GM12891 (cell line): ENCODE results near the gene GRAMD1A.

Experiments
- DNase-seq: peaks from one replicate; pipeline ENCODE4 v3.0.0; 2011; ENCODE audit warnings: low spot score; ENCODE audit not compliant: insufficient read length
- FAIRE-seq: peaks from 2 replicates; lab custom pipeline; 2011; peaks lifted over from hg19 to GRCh38; lab: Jason Lieb, UNC
- PAX5 ChIP-seq: IDR thresholded peaks from 2 replicates; pipeline ENCODE4 v1.6.1; 2011; ENCODE audit warnings: low read length, moderate library complexity, mild to moderate bottlenecking; ENCODE audit not compliant: insufficient read depth, severe bottlenecking
- POLR2A ChIP-seq: IDR thresholded peaks from 2 replicates; pipeline ENCODE4 v1.6.1; 2011; ENCODE audit warnings: low read depth, low read length, control low read depth
- POLR2AphosphoS5 ChIP-seq: IDR thresholded peaks from 2 replicates; pipeline ENCODE4 v1.6.1; 2011; ENCODE audit warnings: low read depth, low read length, control low read depth
- POU2F2 ChIP-seq: IDR thresholded peaks from 2 replicates; pipeline ENCODE4 v1.6.1; 2011; ENCODE audit warnings: low read depth, mild to moderate bottlenecking, control low read depth, low read length, moderate library complexity
- SPI1 ChIP-seq: IDR thresholded peaks from 2 replicates; pipeline ENCODE4 v1.6.1; 2011; ENCODE audit warnings: low read depth, low read length, control low read depth
- TAF1 ChIP-seq: IDR thresholded peaks from 2 replicates; pipeline ENCODE4 v1.6.1; 2011; ENCODE audit warnings: low read depth, low read length, control low read depth

Gene GRAMD1A

DNA sequence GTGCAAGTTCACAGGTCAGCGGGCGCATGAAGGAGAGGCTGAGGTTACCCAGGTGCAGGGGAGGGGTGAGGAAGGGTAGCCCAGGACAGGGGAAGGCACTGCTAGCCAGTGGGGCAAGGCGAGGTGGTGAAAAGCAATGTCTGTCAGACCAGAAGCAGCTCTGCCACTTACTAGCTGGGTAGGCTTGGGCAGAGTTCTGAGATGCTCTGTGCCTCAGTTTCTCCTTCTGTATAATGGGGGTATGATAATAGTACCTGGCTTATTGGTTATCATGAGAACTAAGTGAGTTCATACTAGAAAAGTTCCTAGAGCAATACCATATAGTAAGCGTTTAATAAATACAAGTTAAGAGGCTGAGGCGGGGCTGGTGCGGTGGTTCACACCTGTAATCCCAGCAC lies 15.8 kb downstream of the GRAMD1A start:
- FAIRE-seq (no peak), DNase-seq (no peak)
- TF ChIP-seq POLR2AphosphoS5 (no peak), POU2F2 (no peak), PAX5 (no peak), TAF1 (no peak), SPI1 (no peak), POLR2A (no peak)

DNA sequence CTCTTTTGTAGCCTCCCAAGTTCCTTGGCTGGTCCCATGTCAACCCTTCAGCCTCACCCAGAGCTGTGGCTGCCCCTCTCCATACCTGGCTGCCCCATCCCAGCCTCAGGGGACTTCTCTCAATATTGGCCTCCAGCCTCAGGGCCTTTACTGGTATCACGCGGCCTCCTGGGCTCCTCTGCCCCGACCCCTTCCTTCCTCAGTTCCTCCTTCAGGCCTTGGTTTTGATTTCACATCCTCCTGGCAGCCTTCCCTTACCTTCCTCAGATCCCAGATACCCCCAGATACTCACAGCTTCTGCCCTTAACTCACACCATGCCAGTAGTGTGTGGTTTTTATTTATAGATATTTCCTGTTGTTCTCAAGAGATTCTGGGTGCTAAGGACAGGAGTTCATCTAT lies 17.4 kb downstream of the GRAMD1A start:
- DNase-seq (no peak), FAIRE-seq (no peak)
- no peak for TF ChIP-seq POU2F2
- no peak for TF ChIP-seq POLR2AphosphoS5
- TF ChIP-seq TAF1: no peak
- no peak for TF ChIP-seq SPI1
- TF ChIP-seq POLR2A: no peak
- TF ChIP-seq PAX5: no peak

DNA sequence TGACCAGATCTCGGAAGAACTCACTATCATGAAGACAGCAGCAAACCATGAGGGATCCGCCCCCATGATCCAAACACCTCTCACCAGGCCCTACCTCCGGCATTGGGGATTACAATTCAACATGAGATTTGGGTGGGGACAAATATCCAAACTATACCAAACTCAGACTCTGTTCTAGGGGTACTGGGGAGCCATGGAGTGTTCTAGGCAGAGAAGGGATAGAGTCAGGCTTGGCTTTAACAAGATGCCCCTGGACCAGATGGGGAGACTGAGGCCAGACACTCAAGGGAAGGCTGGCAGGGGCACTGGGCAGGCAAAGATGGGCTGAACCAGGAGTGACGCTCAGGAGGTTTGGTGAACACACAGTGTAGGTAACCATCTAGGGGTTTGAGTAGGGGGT lies 18.3 kb downstream of the GRAMD1A start:
- TF ChIP-seq POLR2A (no peak), PAX5 (no peak), POLR2AphosphoS5 (no peak), SPI1 (no peak), TAF1 (no peak), POU2F2 (no peak)
- no peak for DNase-seq
- FAIRE-seq: no peak

DNA sequence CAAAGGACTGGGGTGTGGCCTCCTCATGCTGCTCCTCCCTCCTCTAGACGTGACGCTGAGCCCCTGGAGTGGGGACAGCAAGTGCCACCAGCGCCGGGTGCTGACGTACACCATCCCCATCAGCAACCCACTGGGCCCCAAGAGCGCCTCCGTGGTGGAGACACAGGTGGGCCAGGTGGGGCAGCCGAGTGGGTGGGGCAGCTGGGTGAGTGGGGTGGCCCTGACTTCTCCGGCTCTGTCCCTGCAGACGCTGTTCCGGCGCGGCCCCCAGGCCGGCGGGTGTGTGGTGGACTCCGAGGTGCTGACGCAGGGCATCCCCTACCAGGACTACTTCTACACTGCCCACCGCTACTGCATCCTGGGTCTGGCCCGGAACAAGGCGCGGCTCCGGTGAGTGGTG lies 19.0 kb downstream of the GRAMD1A start:
- FAIRE-seq (no peak), DNase-seq (no peak)
- TF ChIP-seq TAF1: no peak
- no peak for TF ChIP-seq SPI1
- no peak for TF ChIP-seq POLR2AphosphoS5
- TF ChIP-seq PAX5: no peak
- no peak for TF ChIP-seq POU2F2
- TF ChIP-seq POLR2A: no peak

DNA sequence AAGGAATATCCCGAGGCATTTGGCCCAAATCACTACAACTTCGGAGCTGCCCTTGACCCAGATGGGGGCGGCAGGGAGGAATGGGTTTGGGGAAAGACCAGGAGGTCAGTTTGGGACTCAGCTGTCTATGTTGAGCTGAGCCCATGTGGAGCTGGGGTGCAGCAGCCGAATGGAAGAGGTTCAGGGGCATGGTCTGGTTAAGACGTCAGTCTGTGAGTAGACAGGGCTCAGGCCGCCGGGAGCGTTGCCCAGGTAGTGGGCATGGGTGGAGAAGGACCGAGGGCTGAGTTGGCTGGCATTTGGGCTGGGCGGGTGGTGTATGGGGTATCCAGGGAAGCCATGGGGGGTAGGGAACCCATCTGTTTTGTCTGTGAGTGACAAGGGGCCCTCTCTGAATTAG lies 20.9 kb downstream of the GRAMD1A start:
- DNase-seq (no peak), FAIRE-seq (no peak)
- TF ChIP-seq PAX5: no peak
- TF ChIP-seq POLR2AphosphoS5: no peak
- no peak for TF ChIP-seq POLR2A
- no peak for TF ChIP-seq TAF1
- TF ChIP-seq SPI1: no peak
- no peak for TF ChIP-seq POU2F2

DNA sequence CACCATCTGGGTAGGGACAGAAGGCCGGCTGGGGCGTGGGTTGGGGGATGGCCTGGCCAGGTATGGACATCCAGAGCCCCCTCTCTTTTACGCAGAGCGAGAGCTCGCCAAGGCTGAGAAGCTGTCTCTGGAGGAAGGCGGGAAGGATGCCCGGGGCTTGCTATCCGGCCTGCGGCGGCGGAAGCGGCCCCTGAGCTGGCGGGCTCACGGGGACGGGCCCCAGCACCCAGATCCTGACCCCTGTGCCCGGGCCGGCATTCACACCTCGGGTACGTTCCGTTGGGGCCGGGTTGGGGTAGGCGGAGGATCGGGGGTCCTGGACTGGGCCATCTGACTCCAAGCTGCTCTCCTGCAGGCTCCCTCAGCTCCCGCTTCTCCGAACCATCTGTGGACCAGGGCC lies 21.5 kb downstream of the GRAMD1A start:
- TF ChIP-seq PAX5 (no peak), POLR2AphosphoS5 (no peak), POLR2A (no peak), TAF1 (no peak), SPI1 (no peak)
- FAIRE-seq: no peak
- no peak for DNase-seq

DNA sequence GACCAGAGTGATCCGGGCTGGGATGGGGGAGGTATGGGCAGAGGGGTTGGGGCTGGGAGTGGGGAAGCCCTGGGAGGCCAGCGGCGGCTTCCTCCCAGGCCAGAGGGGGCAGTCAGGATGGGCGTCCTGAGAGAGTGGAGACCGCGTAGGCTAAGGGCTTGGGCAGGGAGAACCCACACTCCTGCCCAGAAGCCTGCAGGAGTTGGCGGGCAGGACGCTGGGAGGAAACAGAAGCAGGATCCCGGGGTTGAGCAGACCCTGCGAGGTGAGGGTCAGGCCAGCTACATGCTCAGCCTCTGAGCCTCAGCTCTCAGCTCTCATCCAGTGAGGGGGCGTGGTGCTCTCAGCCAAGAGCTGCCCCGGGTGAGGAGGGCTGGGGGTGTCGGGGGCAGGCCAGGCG lies 22.3 kb downstream of the GRAMD1A start:
- TF ChIP-seq POLR2AphosphoS5: no peak
- TF ChIP-seq POLR2A: no peak
- TF ChIP-seq POU2F2: no peak
- TF ChIP-seq TAF1: no peak
- TF ChIP-seq SPI1: no peak
- no peak for TF ChIP-seq PAX5
- DNase-seq (no peak), FAIRE-seq (no peak)

DNA sequence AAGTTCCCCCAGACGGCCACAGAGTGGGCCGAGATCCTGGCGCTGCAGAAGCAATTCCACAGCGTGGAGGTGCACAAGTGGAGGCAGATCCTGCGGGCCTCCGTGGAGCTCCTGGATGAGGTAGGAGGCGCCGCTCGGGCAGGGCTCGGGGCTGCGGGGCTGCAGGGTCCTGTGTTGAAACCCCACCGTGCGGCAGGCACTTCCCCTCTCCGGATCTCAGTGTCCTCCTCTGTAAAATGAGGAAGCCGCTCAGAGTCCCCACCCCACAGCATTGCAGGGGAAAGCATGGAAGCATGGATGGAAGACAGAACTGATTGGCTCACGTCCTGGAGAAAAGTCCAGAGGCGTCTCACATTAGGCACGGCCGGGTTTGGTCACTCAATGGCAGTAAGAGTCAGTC lies 23.3 kb downstream of the GRAMD1A start:
- DNase-seq: no peak

DNA sequence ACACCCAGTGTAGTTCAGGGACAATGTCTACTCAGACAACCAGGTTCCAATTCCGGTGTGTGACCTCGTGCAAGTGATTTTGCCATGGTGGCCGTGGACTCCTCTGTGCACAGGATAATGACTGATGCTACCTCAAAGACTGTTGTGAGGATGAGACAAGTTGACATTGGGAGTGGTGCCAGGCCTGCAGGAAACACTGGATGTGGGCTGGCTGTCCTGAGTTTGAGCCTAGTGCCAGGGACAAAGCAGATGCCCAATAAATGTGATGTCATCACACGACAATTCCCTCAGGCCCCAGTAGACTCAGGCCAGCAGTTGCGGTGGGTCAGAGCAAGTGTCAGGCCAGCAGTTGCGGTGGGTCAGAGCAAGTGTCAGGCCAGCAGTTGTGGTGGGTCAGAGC lies 24.0 kb downstream of the GRAMD1A start:
- FAIRE-seq (no peak), DNase-seq (no peak)
- TF ChIP-seq PAX5: no peak
- TF ChIP-seq POLR2AphosphoS5: no peak
- no peak for TF ChIP-seq SPI1
- TF ChIP-seq TAF1: no peak
- TF ChIP-seq POLR2A: no peak
- no peak for TF ChIP-seq POU2F2

More for the DNA sequence above, 23.3 kb downstream of the GRAMD1A start:
- TF ChIP-seq POLR2A: no peak
- TF ChIP-seq PAX5: no peak
- no peak for TF ChIP-seq TAF1
- no peak for TF ChIP-seq SPI1
- no peak for TF ChIP-seq POU2F2
- no peak for TF ChIP-seq POLR2AphosphoS5
- no peak for FAIRE-seq

DNA sequence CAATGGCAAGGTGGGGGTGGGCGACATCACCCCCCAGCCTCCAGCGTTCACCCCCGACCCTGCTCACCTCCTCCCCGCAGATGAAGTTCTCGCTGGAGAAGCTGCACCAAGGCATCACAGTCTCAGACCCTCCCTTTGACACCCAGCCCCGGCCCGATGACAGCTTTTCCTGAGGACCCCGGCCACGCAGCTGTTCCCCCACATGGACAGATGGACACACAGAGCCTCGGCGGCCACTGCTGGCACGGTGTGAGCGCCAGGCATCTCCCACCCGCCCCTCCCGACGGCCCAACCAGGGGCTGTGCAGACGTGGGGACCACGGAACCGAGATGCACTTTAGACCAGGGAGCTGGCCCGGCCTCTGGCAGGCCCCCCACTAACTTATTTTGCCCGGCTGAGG lies 25.8 kb downstream of the GRAMD1A start:
- no peak for DNase-seq
- no peak for TF ChIP-seq PAX5
- TF ChIP-seq TAF1: no peak
- no peak for TF ChIP-seq POLR2A
- no peak for TF ChIP-seq POLR2AphosphoS5
- TF ChIP-seq POU2F2: no peak
- TF ChIP-seq SPI1: no peak
- FAIRE-seq: no peak

DNA sequence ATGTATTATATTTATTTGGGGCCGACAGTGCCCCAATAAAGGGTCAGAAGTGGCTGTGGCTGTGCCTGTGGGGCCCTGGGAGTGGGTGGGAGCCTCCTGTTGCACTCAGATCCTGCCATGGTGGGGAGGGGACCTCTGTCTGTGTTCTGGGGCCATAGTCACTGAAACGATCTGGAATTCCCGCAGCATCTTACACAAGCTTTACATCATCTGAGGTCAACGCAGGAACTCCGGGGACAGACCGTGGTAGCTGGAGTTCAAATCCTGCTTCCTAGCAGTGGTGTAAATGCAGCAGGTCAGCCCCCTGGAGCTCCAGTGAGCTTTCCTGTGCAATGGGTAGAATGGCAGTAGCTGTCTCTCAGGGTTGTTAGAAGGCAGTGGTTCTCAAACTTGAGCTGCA lies 26.3 kb downstream of the GRAMD1A start:
- FAIRE-seq: no peak
- DNase-seq: no peak
- TF ChIP-seq POLR2A: no peak
- no peak for TF ChIP-seq POLR2AphosphoS5
- no peak for TF ChIP-seq SPI1
- TF ChIP-seq POU2F2: no peak
- TF ChIP-seq TAF1: no peak
- TF ChIP-seq PAX5: no peak
